GM21390 (cell line): ENCODE data around the gene PRSS57.
"Not testable (repeated sequence)": the region's sequence is repeated elsewhere in the genome, so short reads cannot be mapped to it uniquely, and the experiment has no call there.

Experiments used
- ATAC-seq: cut with Tn5 transposase; IDR thresholded peaks from one replicate; pipeline ENCODE4 v1.9.1; 2021; ENCODE audit not compliant: unreplicated experiment

Gene PRSS57

GRCh38 chr19:723714-724113 is 28.5 kb upstream of the PRSS57 start:
- no peak for ATAC-seq

GRCh38 chr19:723247-723646 is 28.0 kb upstream of the PRSS57 start:
- no peak for ATAC-seq

DNA sequence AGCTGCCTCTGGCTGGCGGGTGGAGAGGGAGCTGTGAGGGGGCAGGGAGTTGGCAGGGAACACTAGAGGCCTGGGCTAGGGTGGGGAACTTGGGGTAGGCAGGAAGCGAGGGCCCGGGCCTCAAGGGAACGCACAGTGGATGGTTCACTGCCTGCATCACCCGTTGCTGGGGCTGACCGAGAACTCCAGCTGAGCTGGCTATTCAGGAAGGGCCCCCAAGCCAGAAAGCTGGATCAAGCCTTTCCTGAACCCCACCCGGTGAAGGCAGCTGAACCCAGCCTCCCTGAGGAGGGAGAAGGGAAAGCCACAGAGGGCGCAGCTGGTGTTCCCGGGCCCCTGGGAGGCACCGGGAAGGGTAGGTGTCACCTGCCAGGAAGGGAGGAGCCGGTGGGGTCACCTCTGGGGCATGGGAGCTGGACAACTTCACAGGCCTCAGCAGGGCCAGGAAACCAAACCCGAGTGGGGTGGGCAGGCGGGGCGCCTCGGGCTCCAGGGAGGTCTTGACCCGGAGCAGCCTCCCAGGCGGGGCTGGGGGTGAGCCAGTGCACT is 27.4 kb upstream of the PRSS57 start:
- no peak for ATAC-seq

DNA sequence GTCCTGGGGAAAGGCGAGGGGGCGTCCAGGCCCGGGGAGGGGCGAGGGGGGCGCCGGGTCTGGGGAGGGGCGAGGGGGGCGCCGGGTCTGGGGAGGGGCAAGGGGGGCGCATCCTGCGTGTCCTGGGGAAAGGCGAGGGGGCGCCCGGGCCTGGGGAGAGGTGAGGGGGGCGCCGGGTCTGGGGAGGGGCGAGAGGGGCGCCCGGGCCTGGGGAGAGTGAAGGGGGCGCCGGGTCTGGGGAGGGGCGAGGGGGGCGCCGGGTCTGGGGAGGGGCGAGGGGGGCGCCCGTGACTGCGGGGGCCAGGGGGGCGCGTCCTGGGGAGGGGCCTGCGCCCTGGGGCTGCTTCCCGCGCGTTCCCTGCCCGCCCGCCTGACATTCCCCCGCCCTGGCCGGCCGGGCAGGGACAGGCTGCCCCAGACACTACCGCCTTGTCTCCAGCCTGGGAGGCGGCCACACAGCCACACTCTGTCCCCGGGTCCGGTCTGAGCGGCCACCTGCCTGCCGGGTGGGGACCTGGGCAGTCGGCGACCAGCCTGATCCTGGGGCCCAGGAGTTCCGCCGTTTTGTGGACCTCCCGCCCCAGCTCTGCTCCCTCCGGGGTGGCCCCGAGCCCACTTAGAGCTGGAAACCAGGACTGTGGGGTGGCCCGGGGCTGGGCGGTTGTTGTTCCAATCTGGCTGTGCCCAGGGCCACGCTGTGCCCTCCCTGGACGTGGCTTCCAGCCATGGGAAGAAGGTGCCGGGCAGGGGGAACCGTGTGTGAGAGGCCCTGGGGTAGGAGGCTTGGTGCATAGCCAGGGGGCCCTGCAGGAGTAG is 25.3 kb upstream of the PRSS57 start:
- no peak for ATAC-seq

DNA sequence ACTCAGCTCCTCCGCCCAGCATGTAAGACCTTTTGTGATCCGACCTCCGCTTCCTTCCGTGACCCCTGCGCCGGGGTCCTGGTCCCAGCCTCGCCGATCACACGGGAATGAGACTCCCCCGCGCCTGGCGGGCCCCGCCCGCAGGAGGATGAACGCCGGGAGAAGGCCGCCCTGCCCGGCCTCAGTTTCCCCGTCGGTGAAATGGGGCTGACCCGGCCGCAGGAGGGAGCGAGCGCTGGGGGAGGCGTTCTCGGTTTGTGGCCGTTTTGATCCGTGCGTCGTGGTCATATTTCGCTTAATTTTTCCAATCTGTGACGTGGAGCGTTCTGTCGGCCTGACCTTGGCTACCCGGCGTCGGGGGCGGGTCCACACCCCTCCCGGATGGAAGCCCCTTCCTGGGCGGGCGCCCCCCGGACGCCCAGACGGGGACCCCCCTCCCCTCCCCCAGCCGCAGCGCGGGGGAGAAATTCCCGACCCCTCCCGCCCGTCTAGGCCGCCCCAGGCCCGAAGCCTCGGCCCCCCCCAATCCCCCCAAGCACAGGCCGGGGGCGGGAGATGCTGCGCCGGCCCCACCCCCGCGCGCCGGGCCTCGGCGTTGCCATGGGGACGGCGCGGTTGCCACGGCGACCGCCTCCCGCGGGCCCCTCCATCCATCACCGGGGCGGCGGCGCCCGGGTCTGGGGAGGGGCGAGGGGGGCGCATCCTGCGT is 24.5 kb upstream of the PRSS57 start:
- ATAC-seq, result no peak

- ATAC-seq, result no peak
Measured at GRCh38 chr19:718991-719512, 23.8 kb upstream of the PRSS57 start.

- ATAC-seq, result no peak
Measured at GRCh38 chr19:718251-718951, 23.1 kb upstream of the PRSS57 start.

- ATAC-seq, result no peak
Measured at GRCh38 chr19:715347-715746, 20.1 kb upstream of the PRSS57 start.

- ATAC-seq, result no peak
Measured at GRCh38 chr19:711254-711653, 16.0 kb upstream of the PRSS57 start.

DNA sequence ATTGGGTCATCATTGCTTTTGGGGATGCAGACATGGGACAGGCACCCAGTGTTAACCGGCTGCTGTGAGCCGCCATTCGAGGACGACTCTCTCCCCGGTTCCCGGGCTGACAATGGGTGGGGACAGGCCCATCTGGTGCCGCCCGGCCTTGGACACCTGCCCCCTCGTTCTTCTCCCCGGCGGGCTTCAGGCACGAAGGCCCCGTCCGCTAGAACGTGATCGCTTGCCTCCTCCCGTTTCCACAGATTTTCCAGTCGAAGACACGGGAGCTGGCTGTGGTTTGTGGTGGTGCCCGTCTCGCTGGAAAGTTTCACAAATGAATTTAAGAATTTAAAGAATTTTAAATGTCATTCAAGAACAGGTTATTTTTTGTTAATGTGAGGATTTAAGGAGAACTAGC is 15.5 kb upstream of the PRSS57 start:
- no peak for ATAC-seq

DNA sequence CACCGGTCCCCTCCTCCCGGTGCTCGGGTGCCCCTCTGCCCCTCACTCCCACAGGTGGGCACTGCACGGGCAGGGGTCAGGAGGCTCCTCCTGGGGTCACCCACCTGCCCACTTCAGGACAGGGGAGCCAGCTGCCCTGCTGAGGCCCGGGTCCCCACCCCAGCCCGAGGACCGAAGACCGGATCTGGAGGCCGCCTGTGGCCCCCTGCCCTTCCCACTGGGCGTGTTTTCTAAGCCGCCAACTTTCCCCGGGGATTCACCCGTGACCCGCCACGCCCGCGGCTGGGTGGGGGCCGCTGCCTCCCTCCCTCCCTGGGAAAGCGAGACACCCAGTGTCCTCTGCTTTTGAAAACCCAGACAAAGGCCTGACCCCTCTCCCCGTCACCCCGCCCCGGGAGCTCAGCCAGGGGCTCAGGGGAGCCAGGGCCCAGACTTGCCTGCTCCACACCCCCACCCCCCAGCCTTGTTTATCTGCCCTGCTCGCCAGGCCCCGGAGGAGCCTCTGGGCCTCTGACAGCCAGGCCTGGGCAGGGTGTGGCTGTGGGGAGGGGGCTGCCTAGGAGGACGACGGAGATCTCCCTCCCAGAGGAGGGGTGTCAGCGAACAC is 14.8 kb upstream of the PRSS57 start:
- ATAC-seq, result no peak

- no peak for ATAC-seq
Measured at GRCh38 chr19:709196-709964, 14.1 kb upstream of the PRSS57 start.

DNA sequence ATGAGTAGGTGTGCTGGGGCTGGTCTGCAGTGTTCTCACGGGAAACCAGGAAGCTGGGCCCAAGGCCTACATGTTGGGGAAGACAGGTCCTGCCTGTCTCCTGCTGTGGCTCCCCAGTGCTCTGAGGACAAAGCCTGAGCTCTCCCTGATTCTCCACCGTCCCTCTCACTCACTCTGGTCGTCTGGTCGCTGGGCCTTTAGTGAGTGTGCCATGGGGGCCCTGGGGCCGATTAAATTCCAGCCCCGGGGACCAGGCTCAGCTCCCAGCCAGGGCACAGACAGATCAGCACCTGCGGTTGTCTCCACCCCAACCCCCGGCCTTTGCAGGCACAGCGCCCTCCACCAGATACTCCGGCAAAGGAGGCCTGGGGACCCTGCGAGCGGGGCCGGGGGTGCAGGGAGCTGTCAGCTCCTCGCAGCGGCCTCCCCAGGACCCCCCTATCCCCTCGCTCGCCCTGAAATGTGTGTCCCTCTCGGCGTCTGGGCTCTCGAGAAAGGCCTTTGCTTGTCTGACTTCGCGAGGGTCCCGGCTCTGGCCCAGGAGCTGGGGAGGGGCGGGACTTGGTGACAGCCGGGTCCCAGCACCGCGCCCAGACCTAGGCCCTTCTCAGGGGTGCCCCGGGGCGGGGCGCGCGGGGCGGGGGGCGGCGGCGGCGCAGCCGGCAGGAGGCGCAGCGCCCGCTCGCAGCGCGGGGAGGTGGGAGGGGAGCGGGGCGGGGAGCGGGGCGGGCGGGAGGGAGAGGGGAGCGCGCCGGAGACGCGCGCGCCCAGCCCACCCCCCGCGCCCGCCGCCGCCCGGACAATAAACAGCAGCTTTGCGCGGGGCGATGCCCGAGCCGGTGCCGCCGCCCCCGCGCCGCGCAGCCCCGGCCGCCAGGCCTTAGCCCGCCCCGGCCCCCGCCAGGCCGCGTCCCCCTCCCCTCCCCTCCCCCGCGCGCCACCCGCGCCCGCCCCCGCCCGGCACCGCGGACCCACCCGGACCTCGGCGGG is 13.2 kb upstream of the PRSS57 start, which contains the start of gene PALM:
Gene PALM, plus strand, starts transcription at position 782 of the 990 bp plus-strand sequence. CDS start 212 bp downstream, outside the sequence.
- ATAC-seq, result no peak

DNA sequence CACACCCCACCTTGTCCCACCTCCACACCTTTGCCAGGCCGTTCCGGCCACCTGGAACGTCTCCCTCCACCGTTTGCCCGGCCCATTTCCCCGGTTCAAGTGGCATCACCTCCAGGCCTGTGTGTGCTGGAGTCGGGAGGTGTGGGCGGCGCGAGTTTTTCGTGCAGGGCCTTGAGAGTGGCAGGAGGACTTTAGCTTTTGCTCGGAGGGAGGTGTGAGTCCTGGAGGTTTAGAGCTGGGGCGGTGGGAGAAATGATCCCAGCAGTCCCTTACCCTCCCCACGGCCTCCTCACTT is 9.1 kb upstream of the PRSS57 start:
- no peak for ATAC-seq

- no peak for ATAC-seq
Measured at GRCh38 chr19:703651-704446, 8.6 kb upstream of the PRSS57 start.

- no peak for ATAC-seq
Measured at GRCh38 chr19:703329-703650, 8.0 kb upstream of the PRSS57 start.

DNA sequence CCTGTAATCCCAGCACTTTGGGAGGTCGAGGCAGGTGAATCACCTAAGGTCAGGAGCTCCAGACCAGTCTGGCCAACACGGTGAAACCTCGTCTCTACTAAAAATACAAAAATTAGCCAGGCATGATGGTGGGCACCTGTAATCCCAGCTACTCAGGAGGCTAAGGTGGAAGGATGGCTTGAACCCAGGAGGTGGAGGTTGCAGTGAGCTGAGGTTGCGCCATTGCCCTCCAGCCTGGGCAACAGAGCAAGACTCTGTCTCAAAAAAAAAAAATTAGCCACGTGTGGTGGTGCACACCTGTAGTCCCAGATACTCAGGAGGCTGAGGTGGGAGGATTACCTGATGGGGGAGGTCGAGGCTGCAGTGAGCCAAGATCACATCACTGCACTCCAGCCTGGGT is 7.6 kb upstream of the PRSS57 start:
- ATAC-seq, result not testable (repeated sequence)

GRCh38 chr19:699885-700284 is 4.6 kb upstream of the PRSS57 start:
- ATAC-seq, result not testable (repeated sequence)
